ENCODE measurements around the gene HS1BP3. TPM values are rescaled to one million over a fixed set of nuclear protein-coding genes. Genes with fewer than 3 reads are reported as not detected.

Gene HS1BP3
- total and polyA plus RNA-seq, 2 of the 13 experiments (the other 11 are each of a cell fraction or from before 2014, with no cell fraction given), result 15.2 to 22.0 TPM

DNA sequence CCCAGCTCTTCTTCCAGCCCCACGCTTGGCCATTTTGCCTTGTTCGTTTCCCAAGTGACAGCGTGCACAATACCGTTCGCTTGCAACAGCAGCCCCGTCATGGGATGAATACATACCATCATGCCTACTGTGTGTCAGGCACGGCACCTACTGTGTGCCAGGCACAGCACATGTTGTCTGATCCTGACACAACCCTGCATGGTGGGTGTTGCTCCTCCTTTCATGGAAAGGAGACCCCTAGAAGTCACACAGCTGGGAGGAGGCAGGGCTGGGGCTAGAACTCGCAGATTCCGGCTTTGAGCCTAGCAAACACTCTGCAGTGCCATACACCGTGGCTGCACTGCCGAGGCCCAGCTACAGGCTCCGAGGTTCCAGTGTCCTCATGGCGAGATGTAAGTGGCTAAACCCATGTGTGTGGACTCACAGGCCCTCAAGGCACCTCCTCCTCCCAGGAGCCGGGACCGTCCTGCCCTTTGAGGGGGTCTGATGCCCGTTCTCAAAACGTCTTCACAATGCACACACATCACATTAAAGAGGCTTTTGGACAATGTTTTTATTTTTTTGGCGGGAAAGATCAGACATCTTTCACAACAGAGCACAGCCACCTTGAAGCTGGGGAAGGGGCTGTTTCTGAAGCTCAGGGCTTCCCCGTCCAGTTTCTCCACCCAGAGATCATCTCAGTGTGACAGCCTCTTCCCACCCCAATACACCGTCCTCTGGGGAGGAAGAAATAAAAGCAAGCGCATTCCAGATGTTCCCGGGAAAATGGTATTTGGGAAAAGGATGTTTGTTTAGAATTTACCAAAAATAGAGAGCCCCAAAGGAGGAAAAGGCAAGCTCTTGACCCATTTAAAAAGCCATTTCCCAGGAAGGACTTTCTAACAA lies 64.9 kb downstream of the HS1BP3 start (continued):
- TF ChIP-seq, protein P1, sequence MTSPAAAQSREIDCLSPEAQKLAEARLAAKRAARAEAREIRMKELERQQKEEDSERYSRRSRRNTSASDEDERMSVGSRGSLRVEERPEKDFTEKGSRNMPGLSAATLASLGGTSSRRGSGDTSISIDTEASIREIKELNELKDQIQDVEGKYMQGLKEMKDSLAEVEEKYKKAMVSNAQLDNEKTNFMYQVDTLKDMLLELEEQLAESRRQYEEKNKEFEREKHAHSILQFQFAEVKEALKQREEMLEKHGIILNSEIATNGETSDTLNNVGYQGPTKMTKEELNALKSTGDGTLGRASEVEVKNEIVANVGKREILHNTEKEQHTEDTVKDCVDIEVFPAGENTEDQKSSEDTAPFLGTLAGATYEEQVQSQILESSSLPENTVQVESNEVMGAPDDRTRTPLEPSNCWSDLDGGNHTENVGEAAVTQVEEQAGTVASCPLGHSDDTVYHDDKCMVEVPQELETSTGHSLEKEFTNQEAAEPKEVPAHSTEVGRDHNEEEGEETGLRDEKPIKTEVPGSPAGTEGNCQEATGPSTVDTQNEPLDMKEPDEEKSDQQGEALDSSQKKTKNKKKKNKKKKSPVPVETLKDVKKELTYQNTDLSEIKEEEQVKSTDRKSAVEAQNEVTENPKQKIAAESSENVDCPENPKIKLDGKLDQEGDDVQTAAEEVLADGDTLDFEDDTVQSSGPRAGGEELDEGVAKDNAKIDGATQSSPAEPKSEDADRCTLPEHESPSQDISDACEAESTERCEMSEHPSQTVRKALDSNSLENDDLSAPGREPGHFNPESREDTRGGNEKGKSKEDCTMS (CRISPR knock-in tag; conservative IDR thresholded peaks at IDR 0.05), result no peak
- TF ChIP-seq GZF1 (CRISPR knock-in tag; IDR thresholded peaks at IDR 0.05) (peak; percentile 26; the same call in 1 of the 2 replicates), RELA (CRISPR knock-in tag; IDR thresholded peaks at IDR 0.05) (no peak), ZNF547 (CRISPR knock-in tag; IDR thresholded peaks at IDR 0.05) (no peak; the same call in 1 of the 2 replicates), ZNF879 (CRISPR knock-in tag; IDR thresholded peaks at IDR 0.05) (no peak), ZNF766 (CRISPR knock-in tag; IDR thresholded peaks at IDR 0.05; ENCODE audit: borderline replicate concordance) (no peak), ZKSCAN8 (CRISPR knock-in tag; IDR thresholded peaks at IDR 0.05; ENCODE audit: borderline replicate concordance) (no peak), ONECUT2 (CRISPR knock-in tag; IDR thresholded peaks at IDR 0.05) (no peak), RCOR2 (CRISPR knock-in tag; IDR thresholded peaks at IDR 0.05) (no peak; the same call in none of the 2 replicates), FLYWCH1 (CRISPR knock-in tag; IDR thresholded peaks at IDR 0.05) (no peak), ZNF510 (CRISPR knock-in tag; IDR thresholded peaks at IDR 0.05; ENCODE audit: low read depth) (no peak), CENPT (CRISPR knock-in tag; IDR thresholded peaks at IDR 0.05; ENCODE audit: low read depth) (no peak), SAFB2 (CRISPR knock-in tag; IDR thresholded peaks at IDR 0.05; ENCODE audit: borderline replicate concordance, low read depth) (peak; percentile 78; the same call in 1 of the 2 replicates)
- TF ChIP-seq, protein P2, sequence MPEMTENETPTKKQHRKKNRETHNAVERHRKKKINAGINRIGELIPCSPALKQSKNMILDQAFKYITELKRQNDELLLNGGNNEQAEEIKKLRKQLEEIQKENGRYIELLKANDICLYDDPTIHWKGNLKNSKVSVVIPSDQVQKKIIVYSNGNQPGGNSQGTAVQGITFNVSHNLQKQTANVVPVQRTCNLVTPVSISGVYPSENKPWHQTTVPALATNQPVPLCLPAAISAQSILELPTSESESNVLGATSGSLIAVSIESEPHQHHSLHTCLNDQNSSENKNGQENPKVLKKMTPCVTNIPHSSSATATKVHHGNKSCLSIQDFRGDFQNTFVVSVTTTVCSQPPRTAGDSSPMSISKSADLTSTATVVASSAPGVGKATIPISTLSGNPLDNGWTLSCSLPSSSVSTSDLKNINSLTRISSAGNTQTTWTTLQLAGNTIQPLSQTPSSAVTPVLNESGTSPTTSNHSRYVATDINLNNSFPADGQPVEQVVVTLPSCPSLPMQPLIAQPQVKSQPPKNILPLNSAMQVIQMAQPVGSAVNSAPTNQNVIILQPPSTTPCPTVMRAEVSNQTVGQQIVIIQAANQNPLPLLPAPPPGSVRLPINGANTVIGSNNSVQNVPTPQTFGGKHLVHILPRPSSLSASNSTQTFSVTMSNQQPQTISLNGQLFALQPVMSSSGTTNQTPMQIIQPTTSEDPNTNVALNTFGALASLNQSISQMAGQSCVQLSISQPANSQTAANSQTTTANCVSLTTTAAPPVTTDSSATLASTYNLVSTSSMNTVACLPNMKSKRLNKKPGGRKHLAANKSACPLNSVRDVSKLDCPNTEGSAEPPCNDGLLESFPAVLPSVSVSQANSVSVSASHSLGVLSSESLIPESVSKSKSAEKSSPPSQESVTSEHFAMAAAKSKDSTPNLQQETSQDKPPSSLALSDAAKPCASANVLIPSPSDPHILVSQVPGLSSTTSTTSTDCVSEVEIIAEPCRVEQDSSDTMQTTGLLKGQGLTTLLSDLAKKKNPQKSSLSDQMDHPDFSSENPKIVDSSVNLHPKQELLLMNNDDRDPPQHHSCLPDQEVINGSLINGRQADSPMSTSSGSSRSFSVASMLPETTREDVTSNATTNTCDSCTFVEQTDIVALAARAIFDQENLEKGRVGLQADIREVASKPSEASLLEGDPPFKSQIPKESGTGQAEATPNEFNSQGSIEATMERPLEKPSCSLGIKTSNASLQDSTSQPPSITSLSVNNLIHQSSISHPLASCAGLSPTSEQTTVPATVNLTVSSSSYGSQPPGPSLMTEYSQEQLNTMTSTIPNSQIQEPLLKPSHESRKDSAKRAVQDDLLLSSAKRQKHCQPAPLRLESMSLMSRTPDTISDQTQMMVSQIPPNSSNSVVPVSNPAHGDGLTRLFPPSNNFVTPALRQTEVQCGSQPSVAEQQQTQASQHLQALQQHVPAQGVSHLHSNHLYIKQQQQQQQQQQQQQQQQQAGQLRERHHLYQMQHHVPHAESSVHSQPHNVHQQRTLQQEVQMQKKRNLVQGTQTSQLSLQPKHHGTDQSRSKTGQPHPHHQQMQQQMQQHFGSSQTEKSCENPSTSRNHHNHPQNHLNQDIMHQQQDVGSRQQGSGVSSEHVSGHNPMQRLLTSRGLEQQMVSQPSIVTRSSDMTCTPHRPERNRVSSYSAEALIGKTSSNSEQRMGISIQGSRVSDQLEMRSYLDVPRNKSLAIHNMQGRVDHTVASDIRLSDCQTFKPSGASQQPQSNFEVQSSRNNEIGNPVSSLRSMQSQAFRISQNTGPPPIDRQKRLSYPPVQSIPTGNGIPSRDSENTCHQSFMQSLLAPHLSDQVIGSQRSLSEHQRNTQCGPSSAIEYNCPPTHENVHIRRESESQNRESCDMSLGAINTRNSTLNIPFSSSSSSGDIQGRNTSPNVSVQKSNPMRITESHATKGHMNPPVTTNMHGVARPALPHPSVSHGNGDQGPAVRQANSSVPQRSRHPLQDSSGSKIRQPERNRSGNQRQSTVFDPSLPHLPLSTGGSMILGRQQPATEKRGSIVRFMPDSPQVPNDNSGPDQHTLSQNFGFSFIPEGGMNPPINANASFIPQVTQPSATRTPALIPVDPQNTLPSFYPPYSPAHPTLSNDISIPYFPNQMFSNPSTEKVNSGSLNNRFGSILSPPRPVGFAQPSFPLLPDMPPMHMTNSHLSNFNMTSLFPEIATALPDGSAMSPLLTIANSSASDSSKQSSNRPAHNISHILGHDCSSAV (CRISPR knock-in tag; IDR thresholded peaks at IDR 0.05; ENCODE audit: borderline replicate concordance), result no peak
- TF ChIP-seq, protein P3, sequence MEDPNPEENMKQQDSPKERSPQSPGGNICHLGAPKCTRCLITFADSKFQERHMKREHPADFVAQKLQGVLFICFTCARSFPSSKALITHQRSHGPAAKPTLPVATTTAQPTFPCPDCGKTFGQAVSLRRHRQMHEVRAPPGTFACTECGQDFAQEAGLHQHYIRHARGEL (CRISPR knock-in tag; IDR thresholded peaks at IDR 0.05), result no peak
- TF ChIP-seq, protein P4, sequence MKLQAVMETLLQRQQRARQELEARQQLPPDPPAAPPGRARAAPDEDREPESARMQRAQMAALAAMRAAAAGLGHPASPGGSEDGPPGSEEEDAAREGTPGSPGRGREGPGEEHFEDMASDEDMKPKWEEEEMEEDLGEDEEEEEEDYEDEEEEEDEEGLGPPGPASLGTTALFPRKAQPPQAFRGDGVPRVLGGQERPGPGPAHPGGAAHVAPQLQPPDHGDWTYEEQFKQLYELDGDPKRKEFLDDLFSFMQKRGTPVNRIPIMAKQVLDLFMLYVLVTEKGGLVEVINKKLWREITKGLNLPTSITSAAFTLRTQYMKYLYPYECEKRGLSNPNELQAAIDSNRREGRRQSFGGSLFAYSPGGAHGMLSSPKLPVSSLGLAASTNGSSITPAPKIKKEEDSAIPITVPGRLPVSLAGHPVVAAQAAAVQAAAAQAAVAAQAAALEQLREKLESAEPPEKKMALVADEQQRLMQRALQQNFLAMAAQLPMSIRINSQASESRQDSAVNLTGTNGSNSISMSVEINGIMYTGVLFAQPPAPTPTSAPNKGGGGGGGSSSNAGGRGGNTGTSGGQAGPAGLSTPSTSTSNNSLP (IDR thresholded peaks at IDR 0.05; ENCODE audit: low read depth, low read length), result 0 out of 2 replicates have a peak, but pooled peaks have one; percentile 25

All from HepG2 (cell line).